Liver (tissue), 3 donors: ENCODE measurements around the gene RYR2.

Experiments used
- EGR1 ChIP-seq, 2 donors: IDR thresholded peaks; 2 replicates each; pipeline ENCODE4 v1.6.1; 2016 to 2018; ENCODE audit warnings: antibody characterized with exemption in 2 of 2, low read depth in 2 of 2
- HNF4A ChIP-seq, 2 donors: conservative IDR thresholded peaks; 2 replicates each; pipeline ENCODE4 v1.6.1; 2016; ENCODE audit warnings: antibody characterized with exemption in 2 of 2, mild to moderate bottlenecking in 2 of 2
- TAF1 ChIP-seq: conservative IDR thresholded peaks from 2 replicates; pipeline ENCODE4 v1.6.1; 2016; ENCODE audit warnings: antibody characterized with exemption, mild to moderate bottlenecking
- TF ChIP-seq, protein P1 (sequence below): fragments of 150-350 bp; IDR thresholded peaks from 2 replicates; pipeline ENCODE4 v1.5.1; 2017; ENCODE audit warnings: improper control_type of control experiment, low read depth, low read length; ENCODE audit not compliant: missing input control
- TF ChIP-seq, protein P2 (sequence below): IDR thresholded peaks from 2 replicates; pipeline ENCODE4 v1.6.1; 2016; ENCODE audit warnings: antibody characterized with exemption
- donor health status: healthy.
- donor health status: healthy.

DNA sequence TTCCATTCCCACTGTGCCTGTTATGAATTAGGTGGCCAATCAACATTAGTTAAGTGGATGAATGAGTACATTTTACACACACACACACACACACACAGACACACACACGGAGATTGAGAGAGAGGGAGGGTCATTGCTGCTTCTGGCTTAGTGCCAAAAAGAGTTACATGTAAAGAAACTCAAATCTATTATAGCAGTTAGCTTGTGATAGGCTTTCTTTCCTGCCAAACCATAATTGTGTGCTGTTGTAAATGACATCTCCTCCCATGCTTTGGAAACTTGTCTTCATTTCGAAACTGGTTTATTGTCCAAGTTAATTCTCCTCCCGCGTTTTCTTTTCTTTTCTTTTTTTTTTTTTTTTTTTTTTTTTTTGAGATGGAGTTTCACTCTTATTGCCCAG lies 36.3 kb upstream of the RYR2 start:
- TF ChIP-seq TAF1 (no peak), EGR1 (IDR thresholded peaks at IDR 0.05; ENCODE audit: low read depth in 2 of 2) (no peak), HNF4A (conservative IDR thresholded peaks at IDR 0.05) (no peak)
- TF ChIP-seq, protein P1, sequence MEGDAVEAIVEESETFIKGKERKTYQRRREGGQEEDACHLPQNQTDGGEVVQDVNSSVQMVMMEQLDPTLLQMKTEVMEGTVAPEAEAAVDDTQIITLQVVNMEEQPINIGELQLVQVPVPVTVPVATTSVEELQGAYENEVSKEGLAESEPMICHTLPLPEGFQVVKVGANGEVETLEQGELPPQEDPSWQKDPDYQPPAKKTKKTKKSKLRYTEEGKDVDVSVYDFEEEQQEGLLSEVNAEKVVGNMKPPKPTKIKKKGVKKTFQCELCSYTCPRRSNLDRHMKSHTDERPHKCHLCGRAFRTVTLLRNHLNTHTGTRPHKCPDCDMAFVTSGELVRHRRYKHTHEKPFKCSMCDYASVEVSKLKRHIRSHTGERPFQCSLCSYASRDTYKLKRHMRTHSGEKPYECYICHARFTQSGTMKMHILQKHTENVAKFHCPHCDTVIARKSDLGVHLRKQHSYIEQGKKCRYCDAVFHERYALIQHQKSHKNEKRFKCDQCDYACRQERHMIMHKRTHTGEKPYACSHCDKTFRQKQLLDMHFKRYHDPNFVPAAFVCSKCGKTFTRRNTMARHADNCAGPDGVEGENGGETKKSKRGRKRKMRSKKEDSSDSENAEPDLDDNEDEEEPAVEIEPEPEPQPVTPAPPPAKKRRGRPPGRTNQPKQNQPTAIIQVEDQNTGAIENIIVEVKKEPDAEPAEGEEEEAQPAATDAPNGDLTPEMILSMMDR = no peak
- TF ChIP-seq, protein P2, sequence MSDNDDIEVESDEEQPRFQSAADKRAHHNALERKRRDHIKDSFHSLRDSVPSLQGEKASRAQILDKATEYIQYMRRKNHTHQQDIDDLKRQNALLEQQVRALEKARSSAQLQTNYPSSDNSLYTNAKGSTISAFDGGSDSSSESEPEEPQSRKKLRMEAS = no peak
